CD4-positive, alpha-beta T cell treated with Interleukin-10 for 1 hour (primary cell): ENCODE results near the gene GRIN3A.
"Not testable (repeated sequence)": the region's sequence is repeated elsewhere in the genome, so short reads cannot be mapped to it uniquely, and the experiment has no call there.

ENCODE experiments used
- DNase-seq: peaks from one replicate; pipeline ENCODE4 v3.0.0-alpha.2; 2020

The GRIN3A gene

GRCh38 chr9:101738566-101739183 is at the start of gene GRIN3A:
GRIN3A (minus strand) TSS chr9:101738647; CDS start chr9:101737979, 668 bp downstream.
- DNase-seq: no peak

- DNase-seq: no peak
Measured at GRCh38 chr9:101787891-101788290, 49.4 kb upstream of the GRIN3A start.

DNA sequence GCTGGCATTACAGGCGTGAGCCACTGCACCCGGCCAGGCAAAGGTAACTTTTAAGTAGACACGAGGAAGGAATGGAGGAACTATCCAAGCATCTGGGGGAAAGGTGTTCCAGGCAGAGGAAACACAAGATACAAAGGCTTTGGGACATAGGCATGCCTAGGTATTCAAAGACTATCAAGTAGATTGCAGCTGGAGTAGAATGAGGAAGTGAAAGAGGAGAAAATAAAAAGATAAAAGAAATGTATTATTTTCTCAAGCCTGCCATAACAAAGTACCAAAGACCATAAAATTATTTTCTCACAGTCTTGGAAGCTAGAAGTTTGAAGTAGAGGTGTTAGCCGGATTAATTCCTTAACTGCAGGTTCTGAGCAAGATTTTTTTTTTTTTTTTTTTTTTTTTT is 39.9 kb upstream of the GRIN3A start:
- no peak for DNase-seq

- DNase-seq: no peak
Measured at GRCh38 chr9:101764472-101764871, 26.0 kb upstream of the GRIN3A start.

GRCh38 chr9:101758304-101758930 is 20.0 kb upstream of the GRIN3A start:
- DNase-seq: no peak

- no peak for DNase-seq
Measured at GRCh38 chr9:101753716-101754115, 15.3 kb upstream of the GRIN3A start.

DNA sequence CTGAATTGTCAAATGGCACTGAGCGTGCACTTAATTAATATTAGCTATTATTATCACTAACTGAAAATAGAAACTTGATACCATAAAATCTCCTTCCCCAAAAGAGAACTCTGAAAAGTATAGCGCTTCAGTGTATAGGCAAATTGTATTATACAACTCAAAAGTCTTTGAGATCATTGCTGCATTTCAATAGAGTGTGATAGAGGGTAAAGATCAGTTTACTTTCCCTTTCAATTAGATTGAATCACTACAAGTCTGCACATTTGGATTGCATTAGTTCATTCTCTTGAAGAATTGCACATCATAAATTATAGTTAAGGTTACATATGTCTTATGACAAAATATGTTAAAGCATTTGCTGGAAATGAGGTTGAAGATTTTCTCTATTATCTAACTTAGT is 13.4 kb upstream of the GRIN3A start:
- no peak for DNase-seq

DNA sequence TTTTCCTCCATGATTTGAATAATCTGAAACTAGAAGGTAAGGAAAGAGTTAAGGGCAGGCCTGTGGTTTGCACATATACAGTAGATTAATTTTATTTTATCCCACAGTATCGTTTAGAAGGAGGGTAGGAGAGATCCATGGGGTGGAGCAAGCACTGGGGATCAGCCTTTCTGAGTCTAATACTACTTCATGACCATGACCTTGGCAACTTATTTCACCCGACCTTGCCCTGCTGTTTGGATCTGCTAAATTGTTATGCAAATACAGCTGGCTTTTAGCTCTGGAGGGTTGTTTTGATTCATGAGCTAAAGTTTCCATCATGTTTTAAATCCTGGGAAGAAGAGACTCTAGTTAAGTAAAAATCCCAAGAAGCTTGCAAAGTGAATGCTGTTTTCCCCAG is 864 bp upstream of the GRIN3A start:
- no peak for DNase-seq

DNA sequence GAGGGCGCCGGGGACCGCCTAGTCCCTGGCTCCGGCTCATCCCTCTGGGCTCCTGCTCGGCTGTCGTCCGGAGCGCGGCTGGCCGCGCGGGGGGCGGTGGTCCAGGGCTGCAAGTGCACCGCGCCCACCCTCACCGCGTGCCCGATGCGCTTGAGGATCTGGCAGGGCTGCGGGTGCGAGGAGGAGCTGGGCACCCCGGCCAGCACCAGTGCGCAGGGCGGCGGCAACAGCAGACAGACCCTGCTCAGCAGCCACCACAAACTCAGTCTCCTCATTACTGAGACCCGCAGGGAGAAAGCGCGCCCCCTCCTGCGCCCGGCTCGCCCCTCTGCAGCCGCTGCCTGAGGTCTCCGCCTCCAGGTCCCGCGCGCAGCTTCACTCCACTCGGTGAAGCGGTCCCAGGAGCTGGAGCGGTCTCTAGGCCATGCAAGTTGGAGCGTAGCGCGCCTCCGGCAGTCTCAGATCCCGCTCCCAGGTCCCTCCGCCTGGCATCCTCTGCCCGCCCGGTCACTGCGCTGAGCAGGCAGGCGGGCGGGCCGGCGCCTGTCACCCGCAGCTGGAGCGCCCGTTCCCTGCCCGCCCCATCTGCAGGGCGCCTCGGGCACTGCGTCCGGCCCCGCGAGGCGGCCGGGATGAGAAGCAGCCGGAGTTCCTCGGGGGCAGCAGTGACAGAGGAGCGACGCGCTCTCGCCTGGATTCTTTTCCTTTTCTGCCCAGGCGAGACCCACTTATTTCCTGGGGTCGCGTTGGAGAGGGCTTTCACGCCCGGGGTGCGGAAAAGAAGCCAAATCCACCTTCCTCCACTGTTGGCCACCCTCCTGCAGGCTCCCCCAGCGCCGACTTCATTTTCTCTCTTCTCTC is 512 bp downstream of the GRIN3A start:
- no peak for DNase-seq

GRCh38 chr9:101737165-101737704 is 1.2 kb downstream of the GRIN3A start:
- no peak for DNase-seq

DNA sequence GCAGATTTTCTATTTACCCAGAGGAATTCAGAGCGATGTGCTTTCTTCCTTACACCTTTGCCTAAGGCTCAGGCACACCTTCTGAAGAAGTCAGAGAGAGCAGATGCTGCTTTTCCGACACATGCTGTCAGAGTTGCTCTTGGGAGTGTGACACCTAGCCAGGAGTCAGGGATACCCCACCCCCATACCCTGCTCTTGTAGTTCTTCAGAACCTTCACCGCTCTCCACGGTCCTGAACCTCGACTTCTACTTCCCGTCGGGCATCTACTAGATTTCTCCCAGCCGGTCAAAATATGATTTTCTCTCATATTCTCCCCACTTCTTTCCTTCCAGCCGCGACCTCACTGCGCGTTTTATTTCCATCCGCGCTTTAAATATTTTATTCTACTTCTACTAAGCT is 1.7 kb downstream of the GRIN3A start:
- DNase-seq: no peak

DNA sequence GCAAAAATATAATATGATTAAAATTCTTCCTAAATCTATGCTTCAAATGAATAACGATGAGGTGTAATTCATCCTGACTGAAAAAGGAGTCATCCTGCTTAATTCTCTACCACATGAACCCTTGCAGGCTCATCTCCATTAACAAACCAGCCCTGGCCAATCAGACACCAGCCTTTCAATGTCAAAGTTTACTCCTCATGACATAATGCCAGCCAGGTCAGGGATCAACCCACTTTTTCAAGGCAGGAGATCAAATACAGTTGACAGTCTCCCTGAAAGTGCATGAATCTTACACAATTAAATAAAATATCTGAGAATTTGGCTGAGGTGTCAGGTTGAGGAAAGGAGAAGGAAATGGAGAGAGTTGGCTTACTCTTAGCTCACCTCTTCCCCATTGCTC is 7.0 kb downstream of the GRIN3A start:
- DNase-seq: no peak

GRCh38 chr9:101727612-101728524 is 10.6 kb downstream of the GRIN3A start:
- peak; percentile 21 for DNase-seq

DNA sequence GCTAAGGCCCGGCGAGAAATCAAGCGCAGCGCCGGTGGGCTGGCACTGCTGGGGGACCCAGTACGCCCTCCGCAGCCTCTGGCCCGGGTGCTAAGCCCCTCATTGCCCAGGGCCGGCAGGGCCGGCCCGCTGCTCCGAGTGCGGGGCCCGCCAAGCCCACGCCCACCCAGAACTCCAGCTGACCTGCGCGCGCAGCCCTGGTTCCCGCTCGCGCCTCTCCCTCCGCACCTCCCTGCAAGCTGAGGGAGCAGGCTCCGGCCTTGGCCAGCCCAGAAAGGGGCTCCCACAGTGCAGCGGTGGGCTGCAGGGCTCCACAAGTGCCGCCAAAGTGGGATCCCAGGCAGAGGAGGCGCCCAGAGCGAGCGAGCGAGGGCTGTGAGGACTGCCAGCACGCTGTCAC is 14.2 kb downstream of the GRIN3A start:
- DNase-seq: not testable (repeated sequence)

- no peak for DNase-seq
Measured at GRCh38 chr9:101718192-101718591, 20.3 kb downstream of the GRIN3A start.

- DNase-seq: no peak
Measured at GRCh38 chr9:101716629-101717028, 21.8 kb downstream of the GRIN3A start.

DNA sequence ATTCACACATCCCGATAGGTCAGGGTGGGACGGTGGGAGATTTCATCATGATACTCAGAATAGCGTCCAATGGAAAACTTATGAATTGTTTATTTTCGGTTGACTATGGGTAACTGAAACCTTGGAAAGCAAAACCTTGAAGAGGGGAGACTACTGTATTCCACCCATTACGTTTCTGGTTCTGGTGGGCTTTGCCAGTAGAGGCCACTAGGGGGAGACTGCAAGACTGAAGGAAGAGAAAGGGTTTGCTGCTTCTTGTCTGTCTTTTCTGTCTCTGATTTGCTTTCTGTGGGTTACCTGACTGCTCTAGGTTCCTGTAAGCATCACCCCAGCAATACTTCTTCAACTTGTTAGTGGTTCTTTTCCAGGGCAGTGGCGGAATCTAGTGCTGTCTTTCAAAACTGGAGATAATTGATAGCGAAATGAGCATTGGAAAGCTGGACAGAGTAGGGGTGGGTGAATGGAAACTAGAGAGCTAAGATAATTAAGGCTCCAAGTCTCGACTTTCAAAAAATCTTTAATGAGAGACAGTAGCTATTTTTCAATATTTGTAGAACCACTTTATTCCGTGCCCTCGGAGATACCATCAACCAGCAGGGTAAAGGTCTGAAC is 27.0 kb downstream of the GRIN3A start:
- peak; percentile 5 for DNase-seq

DNA sequence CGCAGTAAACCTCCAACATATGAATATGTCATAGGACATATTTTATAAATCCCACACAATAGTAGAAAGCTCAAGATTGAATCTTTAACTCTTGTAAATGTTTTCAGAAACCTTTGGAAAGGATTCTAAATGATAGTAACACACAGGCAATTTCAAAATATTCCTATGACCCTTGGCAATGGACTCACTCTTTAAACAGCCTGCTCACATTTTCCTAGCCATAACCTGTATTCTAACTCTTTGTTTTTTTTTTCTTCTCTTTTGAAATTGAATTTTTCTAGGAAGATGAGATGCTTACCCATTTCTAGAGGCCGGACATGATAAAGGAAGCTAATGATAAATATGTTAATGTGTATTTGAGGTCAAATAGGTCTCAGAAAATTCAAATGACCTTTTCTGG is 29.6 kb downstream of the GRIN3A start:
- DNase-seq: no peak

DNA sequence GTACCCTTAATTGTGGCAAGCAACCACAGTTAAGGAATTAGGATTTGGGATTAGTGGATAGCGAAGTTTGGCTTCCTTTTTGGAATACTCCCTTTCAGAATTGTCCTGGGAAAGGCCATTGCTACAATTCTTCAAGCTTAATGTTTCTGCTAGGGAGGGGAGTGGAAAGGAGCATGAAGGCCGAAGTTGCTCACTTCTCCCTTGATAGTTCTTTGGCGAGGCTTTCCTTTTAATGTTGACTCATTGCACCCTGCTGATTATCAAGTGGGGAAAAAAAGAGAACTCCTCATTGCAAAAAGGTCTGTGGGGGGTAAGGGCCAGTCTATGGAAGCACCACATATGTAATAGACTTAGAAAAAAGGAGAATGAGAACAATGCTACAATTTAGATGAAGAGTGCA is 30.7 kb downstream of the GRIN3A start:
- DNase-seq: no peak

GRCh38 chr9:101706997-101707396 is 31.4 kb downstream of the GRIN3A start:
- no peak for DNase-seq

DNA sequence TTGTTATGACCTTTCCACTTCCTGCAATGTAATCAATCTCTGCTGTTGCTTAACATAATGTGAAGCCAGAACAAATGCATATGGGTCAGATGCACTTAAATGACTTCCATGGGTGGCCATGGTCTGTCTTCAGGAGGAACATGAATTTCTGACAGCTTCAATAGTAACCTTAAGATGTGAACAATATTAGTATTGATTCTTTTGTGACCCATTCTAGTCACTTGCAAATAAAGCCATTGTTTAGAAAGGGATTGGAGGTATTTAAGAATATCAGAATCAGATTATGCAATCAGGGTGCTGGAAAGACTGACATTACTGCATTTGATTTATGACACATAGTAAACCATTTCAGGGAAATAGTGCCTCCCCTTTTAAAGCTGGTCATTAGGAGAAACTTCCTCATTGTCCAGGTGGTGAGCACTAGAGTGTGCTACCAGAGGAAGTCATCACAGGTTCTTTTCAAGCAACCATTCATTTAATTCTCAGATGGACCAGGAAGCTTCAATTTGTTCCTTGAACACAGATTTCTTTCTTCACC is 32.1 kb downstream of the GRIN3A start:
- DNase-seq: no peak

- peak; percentile 15 for DNase-seq
Measured at GRCh38 chr9:101705135-101705661, 33.2 kb downstream of the GRIN3A start.
